ENCODE data around the gene GNA12. TPM values are rescaled to one million over a fixed set of nuclear protein-coding genes. Genes with fewer than 3 reads are reported as not detected.

Gene GNA12
- total RNA-seq, 1 experiment from 2014 or later = 15.0 TPM

- Histone ChIP-seq H3K9ac (ENCODE audit: low read length) (no peak overlapping the region), H3K27me3 (ENCODE audit: low read length) (no peaks in the 10 kb centered on the region), H3K27ac (ENCODE audit: low read length) (no peak overlapping the region), H3K4me1 (ENCODE audit: insufficient read depth, low read length) (no peaks in the 10 kb centered on the region; the same call in 1 of the 2 replicates), H2AFZ (ENCODE audit: low read length) (no peak overlapping the region), H3K36me3 (ENCODE audit: low read depth, low read length) (peaks cover 24% of the 10 kb centered on the region), H4K20me1 (ENCODE audit: low read length) (no peaks in the 10 kb centered on the region), H3K9me2 (replicated peaks; ENCODE audit: low read length) (no peaks in the 10 kb centered on the region), H3K9me3 (ENCODE audit: low read length) (no peaks in the 10 kb centered on the region), H3F3A (ENCODE audit: low read length, unreplicated experiment) (no peaks in the 10 kb centered on the region), H3K4me3 (ENCODE audit: low read length) (no peak overlapping the region), H3K4me2 (ENCODE audit: low read length) (no peak overlapping the region), H3K79me2 (ENCODE audit: low read length) (peaks cover 11% of the 10 kb centered on the region)
- ChIA-PET POLR2A (ENCODE audit: unreplicated experiment) (no interaction called here), CTCF (no interaction called here)
- no TSS peak for BruUV-seq (replicated peaks)
- no peak for ATAC-seq
- TF ChIP-seq EZH2phosphoT487 (IDR thresholded peaks at IDR 0.05; ENCODE audit: borderline replicate concordance, low read length) (no peak), EZH2 (IDR thresholded peaks at IDR 0.05; ENCODE audit: low read length, unreplicated experiment) (no peak)
- TF ChIP-seq, protein P1, sequence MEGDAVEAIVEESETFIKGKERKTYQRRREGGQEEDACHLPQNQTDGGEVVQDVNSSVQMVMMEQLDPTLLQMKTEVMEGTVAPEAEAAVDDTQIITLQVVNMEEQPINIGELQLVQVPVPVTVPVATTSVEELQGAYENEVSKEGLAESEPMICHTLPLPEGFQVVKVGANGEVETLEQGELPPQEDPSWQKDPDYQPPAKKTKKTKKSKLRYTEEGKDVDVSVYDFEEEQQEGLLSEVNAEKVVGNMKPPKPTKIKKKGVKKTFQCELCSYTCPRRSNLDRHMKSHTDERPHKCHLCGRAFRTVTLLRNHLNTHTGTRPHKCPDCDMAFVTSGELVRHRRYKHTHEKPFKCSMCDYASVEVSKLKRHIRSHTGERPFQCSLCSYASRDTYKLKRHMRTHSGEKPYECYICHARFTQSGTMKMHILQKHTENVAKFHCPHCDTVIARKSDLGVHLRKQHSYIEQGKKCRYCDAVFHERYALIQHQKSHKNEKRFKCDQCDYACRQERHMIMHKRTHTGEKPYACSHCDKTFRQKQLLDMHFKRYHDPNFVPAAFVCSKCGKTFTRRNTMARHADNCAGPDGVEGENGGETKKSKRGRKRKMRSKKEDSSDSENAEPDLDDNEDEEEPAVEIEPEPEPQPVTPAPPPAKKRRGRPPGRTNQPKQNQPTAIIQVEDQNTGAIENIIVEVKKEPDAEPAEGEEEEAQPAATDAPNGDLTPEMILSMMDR (conservative IDR thresholded peaks at IDR 0.05; ENCODE audit: low read depth, low read length) = no peak
- DNase-seq = no peak
- intact Hi-C loops (cut with micrococcal nuclease) = no loop called here
Observed at GRCh38 chr7:2791390-2791789, 52.7 kb downstream of the GNA12 start.

DNA sequence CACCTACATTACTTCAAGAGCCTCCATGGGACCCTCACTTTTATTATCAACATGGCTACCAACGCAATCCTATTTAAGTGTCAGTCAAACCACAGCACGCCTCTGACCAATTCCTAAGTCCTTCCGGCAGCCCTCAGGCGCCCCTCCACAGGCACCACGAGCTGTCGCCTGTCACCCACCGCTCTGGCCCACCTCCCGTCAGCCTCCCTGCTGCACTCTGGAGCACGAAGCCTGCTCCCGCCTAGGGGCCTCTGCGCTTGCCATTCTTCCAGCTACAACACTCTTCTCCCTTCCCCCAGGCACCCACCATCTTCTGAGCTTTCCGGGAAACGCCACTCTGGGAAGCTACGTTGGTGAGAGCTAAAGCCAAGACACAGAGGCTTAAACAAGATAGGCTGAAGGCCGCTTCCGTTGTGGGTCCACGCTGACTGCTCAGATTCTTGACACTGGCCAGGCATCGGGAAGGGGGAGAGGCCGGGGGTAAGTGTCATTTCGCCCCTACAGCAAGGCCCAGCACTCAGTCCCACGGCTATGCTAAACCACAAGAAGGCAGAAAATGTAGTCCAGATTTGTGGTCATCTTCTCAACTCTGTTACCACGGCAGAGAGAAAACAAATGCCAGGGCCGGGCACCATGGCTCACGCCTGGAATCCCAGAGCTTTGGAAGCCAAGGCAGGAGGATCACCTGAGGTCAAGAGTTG lies 56.7 kb downstream of the GNA12 start:
- H3K27me3 ChIP-seq (ENCODE audit: low read length) = no peaks in the 10 kb centered on the region
- no peaks in the 10 kb centered on the region for H4K20me1 ChIP-seq (ENCODE audit: low read length)
- H2AFZ ChIP-seq (ENCODE audit: low read length) = no peak overlapping the region
- no peaks in the 10 kb centered on the region for H3K9me3 ChIP-seq (ENCODE audit: low read length)
- BruUV-seq (replicated peaks) = no TSS peak
- H3K79me2 ChIP-seq (ENCODE audit: low read length) = 0 out of 2 replicates have a peak, but pooled peaks cover 6% of the 10 kb centered on the region
- intact Hi-C loops (cut with micrococcal nuclease) = no loop called here
- H3K36me3 ChIP-seq (ENCODE audit: low read depth, low read length) = peaks cover 7% of the 10 kb centered on the region; the same call in 1 of the 2 replicates
- H3K27ac ChIP-seq (ENCODE audit: low read length) = no peak overlapping the region
- no peak for TF ChIP-seq EZH2phosphoT487 (IDR thresholded peaks at IDR 0.05; ENCODE audit: borderline replicate concordance, low read length)
- TF ChIP-seq, protein P1 (conservative IDR thresholded peaks at IDR 0.05; ENCODE audit: low read depth, low read length) = no peak
- no peak for TF ChIP-seq EZH2 (IDR thresholded peaks at IDR 0.05; ENCODE audit: low read length, unreplicated experiment)
- no peaks in the 10 kb centered on the region for H3F3A ChIP-seq (ENCODE audit: low read length, unreplicated experiment)
- DNase-seq = no peak
- ChIA-PET POLR2A (ENCODE audit: unreplicated experiment) (no interaction called here), CTCF (no interaction called here)
- ATAC-seq = no peak
- no peaks in the 10 kb centered on the region for H3K9me2 ChIP-seq (replicated peaks; ENCODE audit: low read length)
- H3K4me3 ChIP-seq (ENCODE audit: low read length) = no peak overlapping the region
- peaks cover 5% of the 10 kb centered on the region for H3K4me1 ChIP-seq (ENCODE audit: insufficient read depth, low read length)
- no peak overlapping the region for H3K9ac ChIP-seq (ENCODE audit: low read length)
- no peak overlapping the region for H3K4me2 ChIP-seq (ENCODE audit: low read length)

DNA sequence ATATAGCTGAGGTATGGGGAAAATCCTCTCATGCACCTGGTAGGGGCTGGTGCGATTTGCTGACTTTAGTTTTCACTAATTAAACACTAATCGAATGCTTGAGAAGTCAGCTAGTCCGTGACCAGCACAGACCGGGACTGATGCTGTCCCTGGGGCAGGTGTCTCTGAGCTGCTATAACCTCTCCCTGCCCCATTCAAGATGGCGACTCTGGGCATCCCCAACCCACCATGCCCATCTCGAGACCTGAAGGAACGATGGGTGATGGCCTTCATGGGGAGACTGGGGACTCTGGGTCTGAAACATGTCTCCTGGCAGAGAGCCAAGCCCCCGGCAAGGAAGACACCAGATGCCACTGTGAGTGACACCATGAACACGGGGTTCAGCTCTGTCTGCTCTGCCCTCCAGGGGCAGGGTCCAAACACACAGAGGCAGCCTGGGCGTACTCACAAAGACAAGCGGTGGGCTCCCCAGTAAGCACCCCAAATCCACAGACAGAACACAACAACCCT lies 57.4 kb downstream of the GNA12 start:
- DNase-seq (no peak), ATAC-seq (no peak)
- Histone ChIP-seq H3K9ac (ENCODE audit: low read length) (no peak overlapping the region), H4K20me1 (ENCODE audit: low read length) (no peaks in the 10 kb centered on the region), H3K27ac (ENCODE audit: low read length) (no peak overlapping the region), H3F3A (ENCODE audit: low read length, unreplicated experiment) (no peaks in the 10 kb centered on the region), H3K36me3 (ENCODE audit: low read depth, low read length) (no peaks in the 10 kb centered on the region), H3K4me2 (ENCODE audit: low read length) (no peak overlapping the region), H3K79me2 (ENCODE audit: low read length) (peaks cover 6% of the 10 kb centered on the region; the same call in 1 of the 2 replicates), H3K27me3 (ENCODE audit: low read length) (no peaks in the 10 kb centered on the region), H3K4me1 (ENCODE audit: insufficient read depth, low read length) (peaks cover 5% of the 10 kb centered on the region), H3K9me3 (ENCODE audit: low read length) (no peaks in the 10 kb centered on the region), H3K9me2 (replicated peaks; ENCODE audit: low read length) (no peaks in the 10 kb centered on the region), H2AFZ (ENCODE audit: low read length) (no peak overlapping the region), H3K4me3 (ENCODE audit: low read length) (no peak overlapping the region)
- CTCF ChIA-PET = no interaction called here
- POLR2A ChIA-PET (ENCODE audit: unreplicated experiment) = no interaction called here
- BruUV-seq (replicated peaks) = no TSS peak
- TF ChIP-seq EZH2 (IDR thresholded peaks at IDR 0.05; ENCODE audit: low read length, unreplicated experiment) (no peak), EZH2phosphoT487 (IDR thresholded peaks at IDR 0.05; ENCODE audit: borderline replicate concordance, low read length) (no peak)
- TF ChIP-seq, protein P1 (conservative IDR thresholded peaks at IDR 0.05; ENCODE audit: low read depth, low read length) = no peak
- intact Hi-C loops (cut with micrococcal nuclease) = no loop called here

Data from PC-3 (cell line).